SK-N-SH (cell line): Measurements from ENCODE around the gene LGR6. TPM values are rescaled to one million over a fixed set of nuclear protein-coding genes. Genes with fewer than 3 reads are reported as not detected.

Experiments used
- CTCF ChIA-PET: fragments of 300-600, 350-600 bp; formaldehyde crosslinking; extraction: SDS; loops from one replicate; lab custom pipeline; 2021; lab: Yijun Ruan, JAX
- POLR2A ChIA-PET: fragments of 350-600 bp; sonication (Branson Sonifier 250); formaldehyde crosslinking; extraction: SDS; loops from one replicate; lab custom pipeline; 2020; ENCODE audit warnings: antibody characterized with exemption, inconsistent platforms; lab: Yijun Ruan, JAX
- DNase-seq: peaks from one replicate; pipeline ENCODE4 v3.0.0; 2012
- H2AFZ ChIP-seq: fragments of 200-600 bp; sonication (generic); 2 replicates; pipeline ENCODE4 v1.8.1; 2016; ENCODE audit warnings: antibody characterized with exemption, mild to moderate bottlenecking, low read depth
- H3F3A ChIP-seq: fragments of 200-600 bp; sonication (generic); replicated peaks from 2 replicates; pipeline ENCODE3; 2016; ENCODE audit warnings: antibody characterized with exemption, mild to moderate bottlenecking; ENCODE audit not compliant: insufficient read depth
- H3K27ac ChIP-seq, 2 experiments: fragments of 200-500 bp in 1 of 2; fragments of 200-600 bp in 1 of 2; sonication (Bioruptor generic) in 1 of 2; sonication (generic), shearing (Covaris generic) in 1 of 2; 2 replicates each; pipeline versions ENCODE4 v1.5.1 to v1.6.1; 2014 to 2016; ENCODE audit warnings: low read depth in 2 of 2, inconsistent platforms in 1 of 2, low read length in 1 of 2, mild to moderate bottlenecking in 1 of 2, mixed read lengths in 1 of 2
- H3K27me3 ChIP-seq: fragments of 200-600 bp; sonication (generic), shearing (Covaris generic); 2 replicates; pipeline ENCODE4 v1.6.1; 2016; ENCODE audit warnings: mixed run types; ENCODE audit not compliant: insufficient read depth
- H3K36me3 ChIP-seq, 2 experiments: fragments of 200-500 bp in 1 of 2; fragments of 200-600 bp in 1 of 2; sonication (Bioruptor generic) in 1 of 2; sonication (generic) in 1 of 2; replicated peaks in 1 of 2; 2 replicates each; pipeline versions ENCODE3 to v1.5.1; 2014 to 2016; ENCODE audit warnings: low read length in 1 of 2, mild to moderate bottlenecking in 1 of 2; ENCODE audit not compliant: insufficient read depth in 2 of 2, control insufficient read depth in 1 of 2
- H3K4me1 ChIP-seq, 2 experiments: fragments of 200-500 bp in 1 of 2; fragments of 200-600 bp in 1 of 2; sonication (Bioruptor generic) in 1 of 2; sonication (generic), shearing (Covaris generic) in 1 of 2; 2 replicates each; pipeline versions ENCODE4 v1.5.1 to v1.6.1; 2014 to 2016; ENCODE audit warnings: low read depth in 1 of 2, low read length in 1 of 2, mixed run types in 1 of 2; ENCODE audit not compliant: insufficient read depth in 2 of 2, control insufficient read depth in 1 of 2
- H3K4me2 ChIP-seq: fragments of 200-600 bp; sonication (generic), shearing (Covaris generic); 2 replicates; pipeline ENCODE4 v1.6.1; 2017; ENCODE audit warnings: mixed run types
- H3K4me3 ChIP-seq, 2 experiments: fragments of 200-500 bp in 1 of 2; fragments of 200-600 bp in 1 of 2; sonication (Bioruptor generic) in 1 of 2; sonication (generic), shearing (Covaris generic) in 1 of 2; 2 replicates each; pipeline versions ENCODE4 v1.5.1 to v1.8.1; 2014 to 2016; ENCODE audit warnings: low read depth in 2 of 2, inconsistent platforms in 1 of 2, low read length in 1 of 2, mild to moderate bottlenecking in 1 of 2, mixed read lengths in 1 of 2, moderate library complexity in 1 of 2
- H3K79me2 ChIP-seq: fragments of 200-600 bp; sonication (generic); 2 replicates; pipeline ENCODE4 v1.8.1; 2017; ENCODE audit warnings: mild to moderate bottlenecking; ENCODE audit not compliant: insufficient read depth
- H3K9ac ChIP-seq: fragments of 200-600 bp; sonication (generic); 2 replicates; pipeline ENCODE4 v1.6.1; 2017; ENCODE audit warnings: mixed run types
- H3K9me2 ChIP-seq: fragments of 200-600 bp; sonication (generic); 2 replicates; pipeline ENCODE4 v1.6.1; 2017; ENCODE audit warnings: mixed run types
- H3K9me3 ChIP-seq: fragments of 200-600 bp; sonication (generic); 2 replicates; pipeline ENCODE4 v1.6.1; 2017; ENCODE audit warnings: mixed run types, mild to moderate bottlenecking, moderate library complexity
- H4K20me1 ChIP-seq: fragments of 200-600 bp; sonication (generic); 2 replicates; pipeline ENCODE4 v1.6.1; 2017; ENCODE audit warnings: mild to moderate bottlenecking, mixed run types; ENCODE audit not compliant: insufficient read depth
- CHD2 ChIP-seq: fragments of 150-350 bp; IDR thresholded peaks from 2 replicates; pipeline ENCODE4 v1.6.1; 2018; ENCODE audit warnings: low read length; ENCODE audit not compliant: partially characterized antibody
- CTCF ChIP-seq: fragments of 200-600 bp; sonication (generic); IDR thresholded peaks from 2 replicates; pipeline ENCODE4 v1.6.1; 2017; ENCODE audit warnings: antibody characterized with exemption, mild to moderate bottlenecking, moderate library complexity
- EP300 ChIP-seq, 2 experiments: IDR thresholded peaks; 2 replicates each; pipeline versions ENCODE4 v1.4.0 to v1.6.1; 2012; ENCODE audit warnings: borderline replicate concordance in 1 of 2, low read depth in 1 of 2, low read length in 1 of 2
- GABPA ChIP-seq: IDR thresholded peaks from 2 replicates; pipeline ENCODE4 v1.4.0; 2012; ENCODE audit warnings: low read depth, mild to moderate bottlenecking
- GATA2 ChIP-seq: sonication (generic); formaldehyde crosslinking; IDR thresholded peaks from 2 replicates; pipeline ENCODE4 v1.5.0; 2020; ENCODE audit warnings: mild to moderate bottlenecking, missing genetic modification reagents
- JUND ChIP-seq: IDR thresholded peaks from 2 replicates; pipeline ENCODE4 v1.4.0; 2012
- MXI1 ChIP-seq: IDR thresholded peaks from 2 replicates; pipeline ENCODE4 v1.6.1; 2012; ENCODE audit warnings: mild to moderate bottlenecking, low read depth, low read length, improper control_type of control experiment
- NFIC ChIP-seq: IDR thresholded peaks from 2 replicates; pipeline ENCODE4 v1.4.0; 2012; ENCODE audit warnings: borderline replicate concordance
- RAD21 ChIP-seq: IDR thresholded peaks from 2 replicates; pipeline ENCODE4 v1.6.1; 2012; ENCODE audit warnings: mild to moderate bottlenecking, low read length
- REST ChIP-seq: IDR thresholded peaks from 2 replicates; pipeline ENCODE4 v1.6.1; 2012; ENCODE audit warnings: mild to moderate bottlenecking, low read depth, low read length, moderate library complexity
- RXRA ChIP-seq: IDR thresholded peaks from 2 replicates; pipeline ENCODE4 v1.4.0; 2012; ENCODE audit warnings: low read depth, mild to moderate bottlenecking, borderline replicate concordance
- SIN3A ChIP-seq: IDR thresholded peaks from 2 replicates; pipeline ENCODE4 v1.6.1; 2012; ENCODE audit warnings: low read depth, mild to moderate bottlenecking, low read length, moderate library complexity, borderline replicate concordance
- SMC3 ChIP-seq: IDR thresholded peaks from 2 replicates; pipeline ENCODE4 v1.6.1; 2012; ENCODE audit warnings: low read depth, low read length, improper control_type of control experiment
- TAF1 ChIP-seq: IDR thresholded peaks from 2 replicates; pipeline ENCODE4 v1.6.1; 2012; ENCODE audit warnings: low read depth, mild to moderate bottlenecking, low read length, moderate library complexity, borderline replicate concordance
- TEAD4 ChIP-seq: IDR thresholded peaks from 2 replicates; pipeline ENCODE4 v1.4.0; 2012; ENCODE audit warnings: mild to moderate bottlenecking, borderline replicate concordance; ENCODE audit not compliant: insufficient read depth
- YY1 ChIP-seq: IDR thresholded peaks from 2 replicates; pipeline ENCODE4 v1.4.0; 2012; ENCODE audit warnings: low read depth, mild to moderate bottlenecking
- WGBS: methylation state at CpG from one replicate; pipeline ENCODE4 v1.1.6; 2017; ENCODE audit warnings: low lambda C conversion rate; 5-methylcytosine and 5-hydroxymethylcytosine counted together
- polyA plus RNA-seq, 3 experiments: library from polyadenylated mRNA; depleted of rRNA; stranded (reverse); fragments of >200 nt; gene quantifications; 2 replicates each; pipeline ENCODE4 v1.2.3, GENCODE V29; 2012
- TF ChIP-seq, protein P1 (sequence below): IDR thresholded peaks from 2 replicates; pipeline ENCODE4 v1.4.0; 2012; ENCODE audit warnings: low read depth, borderline replicate concordance
- TF ChIP-seq, protein P2 (sequence below): IDR thresholded peaks from 2 replicates; pipeline ENCODE4 v1.4.0; 2012; ENCODE audit warnings: low read depth, borderline replicate concordance
- TF ChIP-seq, protein P3 (sequence below): IDR thresholded peaks from 2 replicates; pipeline ENCODE4 v1.4.0; 2012; ENCODE audit warnings: low read depth

LGR6 gene
- polyA plus RNA-seq, 1 of the 3 experiments (the other 2 are of a cell fraction), result 0.03 TPM

GRCh38 chr1:202163281-202164270, 30.0 kb upstream of the LGR6 start:
- 55% methylated on average over 6 of the region's 12 CpGs for WGBS
- TF ChIP-seq TEAD4, result no peak
- TF ChIP-seq TAF1, result no peak
- TF ChIP-seq RXRA, result no peak
- no peak; the same call in 1 of the 2 replicates for TF ChIP-seq GATA2 (CRISPR knock-in tag)
- no peak for TF ChIP-seq CHD2
- no peak for TF ChIP-seq EP300 (IDR thresholded peaks at IDR 0.05; ENCODE audit: borderline replicate concordance in 1 of 2, low read depth in 1 of 2, low read length in 1 of 2)
- no peak for TF ChIP-seq MXI1
- no peak for TF ChIP-seq CTCF
- TF ChIP-seq RAD21, result no peak
- no peak for TF ChIP-seq SIN3A
- no peak for TF ChIP-seq YY1
- TF ChIP-seq REST, result no peak
- no peak for TF ChIP-seq JUND
- no peak for TF ChIP-seq SMC3
- no peak for TF ChIP-seq GABPA
- TF ChIP-seq, protein P1, sequence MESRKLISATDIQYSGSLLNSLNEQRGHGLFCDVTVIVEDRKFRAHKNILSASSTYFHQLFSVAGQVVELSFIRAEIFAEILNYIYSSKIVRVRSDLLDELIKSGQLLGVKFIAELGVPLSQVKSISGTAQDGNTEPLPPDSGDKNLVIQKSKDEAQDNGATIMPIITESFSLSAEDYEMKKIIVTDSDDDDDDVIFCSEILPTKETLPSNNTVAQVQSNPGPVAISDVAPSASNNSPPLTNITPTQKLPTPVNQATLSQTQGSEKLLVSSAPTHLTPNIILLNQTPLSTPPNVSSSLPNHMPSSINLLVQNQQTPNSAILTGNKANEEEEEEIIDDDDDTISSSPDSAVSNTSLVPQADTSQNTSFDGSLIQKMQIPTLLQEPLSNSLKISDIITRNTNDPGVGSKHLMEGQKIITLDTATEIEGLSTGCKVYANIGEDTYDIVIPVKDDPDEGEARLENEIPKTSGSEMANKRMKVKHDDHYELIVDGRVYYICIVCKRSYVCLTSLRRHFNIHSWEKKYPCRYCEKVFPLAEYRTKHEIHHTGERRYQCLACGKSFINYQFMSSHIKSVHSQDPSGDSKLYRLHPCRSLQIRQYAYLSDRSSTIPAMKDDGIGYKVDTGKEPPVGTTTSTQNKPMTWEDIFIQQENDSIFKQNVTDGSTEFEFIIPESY, result no peak
- no peak for TF ChIP-seq NFIC
- TF ChIP-seq, protein P2, sequence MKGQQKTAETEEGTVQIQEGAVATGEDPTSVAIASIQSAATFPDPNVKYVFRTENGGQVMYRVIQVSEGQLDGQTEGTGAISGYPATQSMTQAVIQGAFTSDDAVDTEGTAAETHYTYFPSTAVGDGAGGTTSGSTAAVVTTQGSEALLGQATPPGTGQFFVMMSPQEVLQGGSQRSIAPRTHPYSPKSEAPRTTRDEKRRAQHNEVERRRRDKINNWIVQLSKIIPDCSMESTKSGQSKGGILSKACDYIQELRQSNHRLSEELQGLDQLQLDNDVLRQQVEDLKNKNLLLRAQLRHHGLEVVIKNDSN, result no peak
- TF ChIP-seq, protein P3, sequence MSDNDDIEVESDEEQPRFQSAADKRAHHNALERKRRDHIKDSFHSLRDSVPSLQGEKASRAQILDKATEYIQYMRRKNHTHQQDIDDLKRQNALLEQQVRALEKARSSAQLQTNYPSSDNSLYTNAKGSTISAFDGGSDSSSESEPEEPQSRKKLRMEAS, result no peak
- Histone ChIP-seq H3K9ac (no peak overlapping the region), H2AFZ (no peak overlapping the region), H3F3A (no peaks in the 10 kb centered on the region), H3K27me3 (no peaks in the 10 kb centered on the region), H3K9me3 (no peaks in the 10 kb centered on the region), H3K9me2 (no peaks in the 10 kb centered on the region), H3K79me2 (no peaks in the 10 kb centered on the region), H3K36me3 (no peaks in the 10 kb centered on the region), H4K20me1 (no peaks in the 10 kb centered on the region), H3K4me3 (no peak overlapping the region), H3K27ac (peak overlapping the region in 1 of 2 experiments; percentile 19; a peak in 1 of 4 replicates), H3K4me1 (peaks cover 0 to 52% of the 10 kb centered on the region in 2 experiments; a peak in 1 of 4 replicates), H3K4me2 (no peak overlapping the region)
- ChIA-PET POLR2A (interaction anchor here (0.5 to 1.2 kb wide), 2 partner anchors 10 to 378 kb away, joined by 3 read pairs; no protein-coding TSS in a partner anchor), CTCF (interaction anchor here (0.8 to 2.4 kb wide), 9 partner anchors 9 to 268 kb away, joined by 3 to 11 read pairs (median 3); partner anchors contain the start of genes GPR37L1 and LGR6)
- no peak for DNase-seq
